ENCODE data around the gene MISP3.

Gene MISP3

DNA sequence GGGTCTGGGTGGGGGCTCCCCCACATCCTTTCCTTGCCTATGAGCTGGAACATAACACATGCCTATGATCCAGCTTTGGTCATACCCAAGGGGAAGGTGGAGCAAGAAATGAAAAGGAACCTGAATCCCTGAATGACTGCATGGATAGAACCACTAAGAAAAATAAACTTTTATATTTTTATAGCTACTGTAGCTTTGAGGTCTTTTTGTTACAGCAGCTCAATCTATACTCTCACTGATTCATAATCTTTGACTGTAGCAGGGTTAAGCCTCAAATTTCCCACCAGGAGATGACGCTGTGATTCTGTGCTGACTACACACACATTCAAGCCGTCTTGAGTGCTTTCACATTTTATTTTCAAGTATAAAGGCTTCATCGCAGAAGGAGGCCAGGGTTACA lies 19.6 kb upstream of the MISP3 start:
- DNase-seq, result no peak

DNA sequence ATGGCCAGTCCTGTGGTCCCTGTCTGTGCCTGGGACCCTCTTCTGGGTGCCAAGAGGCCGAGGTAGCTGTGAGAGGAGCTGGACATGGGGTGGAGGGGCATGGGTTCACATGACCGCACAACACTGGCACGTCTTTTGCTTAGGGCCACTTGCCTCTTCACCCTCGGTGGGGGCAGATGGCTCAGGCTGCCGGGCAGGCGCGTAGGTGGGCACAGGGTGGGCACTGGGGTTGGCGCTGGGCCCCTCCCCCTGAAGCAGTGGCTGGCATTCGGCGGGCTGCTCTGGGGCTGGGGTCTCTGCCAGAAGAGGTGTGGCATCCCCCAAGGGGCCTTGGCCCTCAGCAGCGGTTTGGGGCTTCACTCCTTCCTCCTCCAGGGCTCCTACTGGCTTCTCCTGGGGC lies 19.1 kb upstream of the MISP3 start:
- DNase-seq, result no peak

DNA sequence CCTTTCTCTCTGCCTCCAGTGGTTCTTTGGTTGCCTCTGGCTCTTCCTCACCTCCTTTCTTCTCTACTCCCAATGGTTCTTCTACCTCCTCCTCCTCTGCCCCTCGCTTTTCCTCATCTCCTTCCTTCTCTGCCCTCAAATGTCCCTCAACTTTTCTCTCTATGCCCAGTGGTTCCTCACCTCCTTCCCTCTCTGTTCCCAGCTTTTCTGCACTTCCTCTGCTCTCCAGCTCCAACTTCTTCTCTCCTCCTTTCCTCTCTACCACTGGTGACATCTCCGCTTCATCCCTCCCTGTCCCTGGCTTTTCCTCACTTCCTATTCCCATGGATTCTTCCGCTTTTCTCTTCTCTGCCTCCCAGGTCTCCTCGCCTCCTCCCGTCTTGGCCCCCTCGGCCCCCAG lies 18.5 kb upstream of the MISP3 start:
- DNase-seq, result no peak

DNA sequence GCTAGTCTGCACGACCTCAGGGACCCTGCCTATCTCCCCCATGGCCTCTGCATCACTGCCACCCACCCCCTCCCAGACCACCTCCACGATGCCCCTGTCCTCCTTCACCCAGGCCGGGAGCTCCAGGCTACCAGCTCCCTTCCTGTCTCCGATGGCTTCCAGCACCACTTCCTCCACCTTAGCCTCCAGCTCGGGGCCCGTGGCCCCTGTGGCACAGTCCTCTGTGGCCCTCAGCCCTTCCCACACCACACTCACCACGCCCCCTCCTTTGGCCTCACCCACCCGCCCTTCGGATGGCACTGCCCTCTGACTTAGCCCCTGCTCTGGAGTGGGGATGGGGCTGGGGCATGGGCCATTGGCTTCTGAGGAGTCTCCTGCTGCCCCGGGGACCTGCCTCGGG lies 17.9 kb upstream of the MISP3 start:
- no peak for DNase-seq

DNA sequence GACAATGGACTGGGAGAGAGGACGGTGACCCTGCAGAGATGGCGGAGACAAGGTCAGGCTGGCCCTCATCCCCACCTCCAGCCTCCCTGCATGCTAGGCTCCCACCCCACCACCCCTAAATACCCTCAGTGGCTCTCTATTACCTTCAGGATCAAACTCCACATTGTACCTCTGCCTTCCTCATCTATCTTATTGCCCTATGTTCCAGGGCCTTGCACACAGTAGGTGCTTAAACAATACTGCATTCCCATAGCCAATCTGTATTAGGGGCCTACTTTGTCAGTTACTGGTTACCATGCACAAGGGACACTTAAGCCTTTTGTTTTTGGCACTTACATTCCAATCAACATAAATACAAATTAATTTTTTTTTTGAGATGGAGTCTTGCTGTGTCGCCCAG lies 17.2 kb upstream of the MISP3 start:
- DNase-seq, result no peak

DNA sequence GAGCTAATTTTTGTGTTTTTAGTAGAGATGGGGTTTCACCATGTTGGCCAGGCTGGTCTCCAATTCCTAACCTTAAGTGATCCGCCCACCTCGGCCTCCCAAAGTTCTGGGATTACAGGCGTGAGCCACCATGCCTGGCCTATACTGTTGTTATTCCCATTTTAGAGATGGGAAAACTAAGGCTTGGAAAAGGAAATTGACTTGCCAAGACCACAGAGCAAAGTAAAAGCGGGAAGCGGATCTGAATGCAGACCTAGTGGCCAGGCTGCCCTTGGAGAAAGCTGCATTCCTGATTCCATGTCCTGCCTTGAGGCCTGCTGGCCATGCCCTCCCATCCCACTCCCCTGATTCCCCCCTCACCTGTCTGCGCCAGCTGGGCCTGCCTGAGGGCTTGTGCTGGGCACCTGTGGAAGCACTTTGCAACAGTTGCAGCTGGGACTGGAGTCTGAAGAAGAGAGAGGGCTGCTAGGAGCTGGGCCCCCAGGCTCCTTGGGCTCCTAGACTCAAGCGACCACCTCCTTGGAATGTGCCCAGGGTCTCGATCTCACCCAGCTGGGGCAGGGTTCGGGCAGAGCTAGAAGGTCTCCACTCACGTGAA lies 16.4 kb upstream of the MISP3 start:
- DNase-seq, result no peak

DNA sequence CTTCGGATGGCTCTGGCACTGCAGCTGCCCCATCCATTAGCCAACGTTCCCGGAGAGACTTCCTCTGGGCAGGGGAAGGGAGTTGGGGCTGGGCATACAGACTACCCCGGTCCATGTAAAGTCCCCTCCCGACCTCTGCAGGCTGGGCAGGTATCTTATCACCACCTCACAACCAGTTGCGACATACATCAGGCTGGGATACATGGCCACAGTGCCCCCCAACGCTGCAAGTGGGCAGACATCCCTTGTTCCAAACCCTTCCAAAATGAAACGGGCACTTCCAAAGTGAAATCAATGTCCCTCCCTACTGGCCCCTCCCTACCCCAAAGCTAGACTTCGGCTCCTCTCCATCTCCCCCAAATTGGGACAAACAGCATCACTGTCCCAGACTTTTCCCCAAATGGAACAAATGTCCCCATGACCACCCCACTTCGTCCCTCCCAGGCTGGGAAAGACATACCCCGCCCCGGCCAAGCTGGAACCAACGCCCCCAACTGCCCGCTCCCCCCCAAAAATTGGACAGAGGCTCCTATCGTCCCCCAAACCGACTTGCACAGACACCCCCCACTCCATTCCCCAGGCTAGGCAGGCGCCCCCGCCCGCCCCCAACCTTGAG lies 15.7 kb upstream of the MISP3 start:
- DNase-seq, result no peak

DNA sequence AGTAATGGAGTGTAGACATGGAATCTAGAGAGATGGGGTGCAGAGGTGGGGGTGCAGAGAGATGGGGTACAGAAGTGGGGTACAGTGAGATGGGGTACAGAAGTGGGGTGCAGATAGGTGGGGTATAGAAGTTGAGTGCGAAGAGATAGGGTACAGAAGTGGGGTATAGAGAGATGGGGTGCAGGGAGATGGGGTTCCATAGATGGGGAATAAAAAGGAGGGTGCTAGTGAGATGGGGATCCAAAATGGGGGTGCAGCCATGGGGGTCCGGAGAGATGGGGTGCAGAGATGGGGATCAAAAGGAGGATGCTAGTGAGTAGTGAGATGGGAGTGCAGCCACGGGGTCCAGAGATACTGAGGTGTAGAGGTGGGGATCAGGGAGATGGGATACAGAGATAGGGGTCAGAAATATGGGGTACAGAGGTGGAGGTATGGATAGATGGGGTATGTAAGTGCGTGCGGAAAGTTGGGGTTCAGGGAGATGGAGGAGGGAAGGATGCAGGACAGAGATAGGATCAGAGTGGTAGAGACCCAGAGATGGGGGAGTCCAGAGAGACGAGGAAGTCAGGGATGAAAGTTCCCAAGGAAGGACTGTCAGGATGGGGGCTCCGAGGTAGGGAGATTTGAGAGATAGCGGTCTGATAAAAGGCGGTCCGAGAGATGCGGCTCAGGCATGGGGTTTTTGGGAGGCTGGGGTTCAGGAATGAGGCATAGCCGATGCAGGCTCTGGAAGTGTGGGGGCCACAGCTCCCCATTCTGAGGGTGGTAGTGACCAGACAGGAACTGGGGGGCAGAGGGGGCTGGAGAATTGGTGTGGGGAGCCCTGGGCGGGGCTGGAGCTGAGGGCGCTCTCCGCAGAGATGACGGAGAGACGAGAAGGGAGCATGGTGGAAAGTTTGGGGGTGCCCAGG lies 14.1 kb upstream of the MISP3 start:
- no peak for DNase-seq

DNA sequence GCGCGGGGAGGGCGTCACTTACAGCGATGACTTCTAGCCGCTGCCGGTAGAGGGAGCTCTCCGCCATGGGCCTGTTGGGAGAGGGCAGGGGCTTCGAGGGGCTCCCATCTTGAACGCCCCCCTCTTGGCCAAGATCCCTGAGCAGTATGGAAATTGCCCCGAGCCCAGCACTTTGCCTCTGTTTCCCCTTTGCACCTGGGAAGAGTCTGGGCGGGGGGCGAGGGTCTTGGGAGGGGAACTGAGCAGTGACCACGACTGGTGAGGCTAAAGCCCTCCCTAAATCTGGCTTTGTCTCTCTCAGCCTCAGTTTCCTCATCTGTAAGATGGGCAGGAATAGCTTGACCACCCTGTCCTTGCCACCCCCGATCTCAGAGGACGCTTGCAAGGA lies 13.5 kb upstream of the MISP3 start:
- DNase-seq, result no peak

DNA sequence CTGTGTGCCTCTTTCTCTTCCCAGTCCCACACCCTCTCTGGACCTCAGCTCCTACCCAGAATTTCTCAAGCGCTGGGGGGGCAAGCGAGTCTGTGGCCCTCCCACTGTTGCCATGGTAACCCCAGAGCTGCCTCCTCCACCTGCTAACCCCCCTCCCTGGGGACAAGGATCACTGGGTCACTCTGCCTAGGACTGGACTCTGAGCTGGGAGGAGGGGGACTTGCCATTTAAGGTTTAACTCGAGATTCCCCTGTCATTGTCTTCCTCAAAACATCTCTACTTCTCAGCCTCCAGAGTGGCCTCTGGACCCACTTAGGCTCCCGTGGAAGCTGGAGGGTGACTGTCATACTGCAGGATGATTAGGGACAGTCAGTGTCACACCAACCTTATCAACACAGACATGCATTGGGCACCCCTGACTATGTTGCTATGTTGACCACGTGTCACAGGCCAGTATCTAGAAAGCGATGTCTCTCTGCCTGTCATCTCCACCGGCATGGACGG lies 12.9 kb upstream of the MISP3 start:
- DNase-seq, result no peak

DNA sequence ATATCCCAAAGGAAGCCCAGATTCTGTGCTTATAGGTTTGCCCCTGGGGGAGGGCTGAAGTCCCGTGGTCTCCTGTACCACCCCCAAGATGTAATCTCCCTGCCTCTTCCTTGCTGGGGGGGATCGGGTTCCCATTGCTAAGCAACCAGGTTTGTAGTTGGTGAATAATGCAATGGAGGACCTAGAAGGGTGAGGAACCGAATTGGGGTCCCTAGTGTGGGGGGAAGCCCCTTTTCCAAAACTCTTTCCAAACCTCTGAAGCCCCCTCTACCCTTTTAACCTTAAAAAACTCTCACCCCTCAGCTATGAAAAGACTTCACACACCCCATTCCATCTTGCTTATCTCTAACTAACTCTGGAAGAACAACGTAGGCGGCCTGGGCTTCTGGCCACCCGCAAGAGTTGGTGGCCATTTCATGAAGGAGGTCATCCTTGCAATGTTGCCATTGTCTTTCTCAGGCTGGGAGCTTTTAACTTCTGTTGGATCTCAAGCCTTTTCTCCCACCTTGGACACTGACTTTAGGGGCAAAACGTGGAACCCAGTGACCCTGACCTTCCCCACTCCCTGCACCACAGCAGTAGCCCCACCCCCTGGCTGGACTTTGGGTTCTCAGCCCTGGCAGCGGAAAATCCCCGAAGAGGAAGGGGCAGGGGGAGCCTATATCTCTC lies 11.4 kb upstream of the MISP3 start:
- no peak for DNase-seq

DNA sequence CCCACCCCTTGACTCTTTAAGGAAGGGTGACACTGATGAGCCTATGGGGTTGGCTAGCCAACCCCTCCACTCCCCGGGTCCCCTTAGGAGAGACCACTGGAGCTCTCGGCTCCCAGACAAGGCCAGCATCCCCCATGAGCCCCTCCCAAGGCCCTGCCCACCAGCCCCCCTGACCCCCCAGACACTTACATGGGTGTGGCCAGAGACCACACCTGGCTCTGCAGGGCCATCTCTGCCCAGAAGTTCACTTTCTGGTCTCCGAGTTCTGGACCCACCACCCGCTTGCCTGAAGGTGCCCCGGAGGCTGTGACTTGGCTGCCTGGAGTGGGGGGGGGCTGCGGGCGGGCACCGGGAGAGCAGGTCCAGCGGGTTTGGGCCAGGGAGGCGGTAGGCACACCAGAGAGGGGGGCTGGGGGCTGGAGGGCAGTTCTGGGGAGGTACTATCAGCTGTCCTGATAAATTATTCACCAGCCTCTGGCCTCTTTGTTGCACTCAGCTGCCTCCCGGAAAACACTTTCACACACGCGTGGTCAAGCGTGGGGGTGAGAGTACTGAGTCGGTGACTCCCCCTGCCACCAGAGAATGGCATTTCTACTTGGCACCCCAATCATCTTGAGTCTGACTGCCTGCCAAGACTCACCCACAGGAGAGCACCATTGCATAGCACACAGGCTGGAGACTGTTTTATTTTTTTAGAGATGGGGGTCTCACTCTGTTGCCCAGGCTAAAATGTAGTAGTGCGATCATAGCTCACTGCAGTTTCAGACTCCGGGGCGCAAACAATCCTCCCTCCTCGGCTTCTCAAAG lies 10.6 kb upstream of the MISP3 start, which contains the start of gene PALM3:
TSS of gene PALM3 (minus strand) at position 326 of the 807 bp plus-strand sequence. CDS start at position 230, 96 bp downstream.
- DNase-seq, result no peak

DNA sequence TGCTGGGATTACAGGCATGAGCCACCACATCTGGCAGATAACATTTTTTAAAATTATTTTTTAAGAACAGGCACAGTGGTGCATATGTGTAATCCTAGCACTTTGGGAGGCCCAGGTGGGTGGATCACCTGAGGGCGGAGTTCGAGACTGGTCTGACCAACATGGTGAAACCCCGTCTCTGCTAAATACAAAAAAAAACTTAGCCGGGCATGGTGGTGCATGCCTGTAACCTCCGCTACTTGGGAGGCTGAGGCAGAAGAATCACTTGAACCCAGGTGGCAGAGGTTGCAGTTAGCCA lies 10.1 kb upstream of the MISP3 start:
- DNase-seq, result no peak

DNA sequence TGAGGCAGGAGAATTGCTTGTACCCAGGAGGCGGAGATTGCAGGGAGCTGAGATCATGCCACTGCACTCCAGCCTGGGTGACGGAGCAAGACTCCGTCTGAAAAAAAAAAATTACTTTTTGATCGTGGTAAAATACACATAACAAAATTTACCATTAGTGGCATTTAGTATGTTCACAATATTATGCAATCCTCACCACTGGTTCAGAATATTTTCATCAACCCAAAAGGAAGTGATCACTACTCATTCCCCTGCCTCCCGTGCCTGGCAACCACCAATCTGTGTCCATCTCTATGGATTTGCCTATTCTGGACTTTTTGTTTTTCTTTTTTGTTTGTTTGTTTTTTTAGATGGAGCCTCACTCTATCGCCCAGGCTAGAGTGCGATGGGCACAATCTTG lies 9.5 kb upstream of the MISP3 start:
- no peak for DNase-seq

DNA sequence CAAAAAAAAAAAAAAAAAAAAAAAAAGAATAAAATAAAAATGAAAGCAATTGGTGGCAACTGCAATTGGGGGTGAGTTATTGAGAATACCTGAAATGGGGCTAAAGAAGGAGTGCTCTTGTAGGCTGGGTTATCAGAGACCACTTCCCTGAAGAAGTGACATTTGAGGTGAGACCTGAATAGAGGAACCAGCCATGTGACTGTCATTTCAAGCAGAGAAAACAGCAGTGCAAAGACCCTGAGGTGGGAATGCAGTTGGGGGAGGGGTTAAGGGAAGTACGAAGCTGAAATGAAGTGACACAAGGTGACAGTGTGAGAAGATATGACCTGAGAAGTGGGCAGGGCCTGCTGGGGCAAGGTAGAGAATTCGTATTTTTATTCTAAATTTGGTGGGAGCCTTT lies 6.5 kb upstream of the MISP3 start:
- no peak for DNase-seq

DNA sequence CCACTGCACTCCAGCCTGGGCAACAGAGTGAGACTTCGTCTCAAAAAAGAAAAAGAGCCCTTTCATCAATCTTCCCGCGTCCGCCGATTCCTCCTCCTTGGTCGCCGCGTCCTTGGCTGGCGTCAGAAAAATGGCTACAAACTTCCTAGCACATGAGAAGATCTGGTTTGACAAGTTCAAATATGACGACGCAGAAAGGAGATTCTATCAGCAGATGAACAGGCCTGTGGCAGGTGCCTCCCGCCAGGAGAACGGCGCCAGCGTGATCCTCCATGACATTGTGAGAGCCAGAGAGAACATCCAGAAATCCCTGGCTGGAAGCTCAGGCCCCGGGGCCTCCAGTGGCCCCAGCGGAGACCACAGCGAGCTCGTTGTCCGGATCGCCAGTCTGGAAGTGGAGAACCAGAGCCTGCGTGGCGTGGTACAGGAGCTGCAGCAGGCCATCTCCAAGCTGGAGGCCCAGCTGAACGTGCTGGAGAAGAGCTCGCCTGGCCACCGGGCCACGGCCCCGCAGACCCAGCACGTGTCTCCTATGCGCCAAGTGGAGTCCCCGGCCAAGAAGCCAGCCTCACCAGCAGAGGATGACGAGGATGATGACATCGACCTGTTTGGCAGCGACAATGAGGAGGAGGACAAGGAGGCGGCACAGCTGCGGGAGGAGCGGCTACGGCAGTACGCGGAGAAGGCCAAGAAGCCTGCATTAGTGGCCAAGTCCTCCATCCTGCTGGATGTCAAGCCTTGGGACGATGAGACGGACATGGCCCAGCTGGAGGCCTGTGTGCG lies 2.1 kb upstream of the MISP3 start:
- no peak for DNase-seq

DNA sequence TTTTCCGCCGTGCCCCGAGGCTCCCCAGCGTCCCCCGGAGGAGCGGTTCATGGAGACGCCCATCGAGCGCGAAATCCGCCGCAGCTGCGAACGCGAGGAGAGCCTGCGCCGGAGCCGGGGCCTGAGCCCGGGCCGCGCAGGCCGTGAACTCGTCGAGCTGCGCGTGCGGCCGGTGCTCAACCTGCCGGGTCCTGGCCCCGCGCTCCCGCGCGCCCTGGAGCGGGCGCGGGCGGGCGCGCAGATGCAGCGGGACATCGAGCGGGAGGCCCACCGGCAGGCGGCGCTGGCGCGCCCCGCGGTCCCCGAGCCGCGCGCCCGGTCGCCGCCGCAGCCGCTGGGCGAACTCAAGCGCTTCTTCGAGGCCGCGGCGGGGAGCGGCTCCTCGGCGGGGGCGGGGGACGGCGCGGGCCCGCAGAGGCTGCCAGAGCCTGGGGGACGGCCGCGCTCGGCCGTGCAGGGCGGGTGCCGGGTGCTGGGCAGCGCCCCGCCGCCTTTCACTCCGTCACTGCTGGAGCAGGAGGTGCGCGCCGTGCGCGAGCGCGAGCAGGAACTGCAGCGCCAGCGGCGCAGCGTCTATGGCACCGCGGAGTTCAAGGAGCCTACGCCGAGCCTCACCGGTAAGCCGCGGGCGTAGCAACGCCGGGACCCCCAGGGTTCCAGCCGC lies 807 bp downstream of the MISP3 start:
- DNase-seq, result peak in 54 of 58 donors; percentile 17 to 82 (median 67)

DNA sequence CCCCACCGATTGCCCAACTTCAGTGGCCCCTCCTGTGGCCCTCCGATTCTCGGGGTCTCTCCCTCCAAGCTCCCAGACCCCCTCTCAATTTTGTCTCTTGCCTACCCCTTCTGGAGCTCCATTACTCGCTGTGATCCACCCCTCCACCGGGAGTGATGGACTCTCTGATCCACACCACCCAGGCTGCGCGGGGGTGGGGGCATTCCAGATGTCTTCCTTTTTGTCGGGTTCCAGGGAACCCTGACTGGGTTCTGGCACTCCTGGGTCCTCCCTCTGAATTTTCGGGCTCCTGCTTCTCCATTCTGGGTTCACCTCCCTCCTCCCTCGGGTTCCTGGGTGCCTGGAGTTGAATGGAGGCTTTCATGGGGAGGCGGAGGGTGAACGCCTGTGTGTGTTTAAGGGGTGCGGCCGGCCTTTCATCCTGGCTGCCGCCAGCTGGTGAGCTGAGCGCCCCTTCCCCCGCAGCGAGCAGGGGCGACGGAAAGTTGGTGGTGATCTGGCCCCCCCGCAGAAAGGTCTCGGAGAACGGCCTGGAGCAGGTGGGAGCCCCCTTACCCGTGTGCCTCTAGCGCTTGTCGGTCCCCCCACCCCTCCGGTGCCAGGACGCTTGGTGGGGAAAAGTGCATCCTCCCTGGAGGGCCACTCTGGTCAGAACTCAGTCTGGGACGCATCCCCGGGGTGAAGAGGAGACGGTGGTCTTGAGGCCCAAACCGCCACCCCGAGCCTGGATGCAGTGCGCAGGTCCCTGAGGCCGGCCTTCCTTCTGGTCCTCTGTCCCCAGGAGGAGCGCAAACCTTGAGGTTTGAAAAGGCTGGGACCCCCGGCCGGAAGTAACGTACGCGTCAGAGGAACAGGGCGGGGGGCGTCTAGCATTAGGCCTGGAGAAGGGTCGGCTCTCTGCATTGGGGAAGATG lies 1.6 kb downstream of the MISP3 start:
- peak in 32 of 58 donors; percentile 10 to 73 (median 54) for DNase-seq

Data from anterior cingulate cortex (tissue), 58 donors.